Measurements from ENCODE around the gene RAP1GAP2. TPM values are rescaled to one million over a fixed set of nuclear protein-coding genes. Genes with fewer than 3 reads are reported as not detected.

RAP1GAP2 gene
- total RNA-seq (10 to 100 TPM; 35.1 to 62.1 (median 51.3) TPM), polyA plus RNA-seq (29.7 TPM)
- long read RNA-seq, donor 1, full-length matches to known transcripts, result 19 of 77 reads
- long read RNA-seq, donor 1, partial matches to known transcripts, result 19 of 77 reads
- long read RNA-seq, donor 1, other reads (novel, unspliced or antisense), result 39 of 77 reads
- long read RNA-seq, donor 2, full-length matches to known transcripts, result 23 of 37 reads
- long read RNA-seq, donor 2, partial matches to known transcripts, result 8 of 37 reads
- long read RNA-seq, donor 2, other reads (novel, unspliced or antisense), result 6 of 37 reads
- long read RNA-seq, donor 3, full-length matches to known transcripts, result 60 of 102 reads
- long read RNA-seq, donor 3, partial matches to known transcripts, result 40 of 102 reads
- long read RNA-seq, donor 3, other reads (novel, unspliced or antisense), result 2 of 102 reads
- long read RNA-seq, donor 4, full-length matches to known transcripts, result 8 of 14 reads
- long read RNA-seq, donor 4, partial matches to known transcripts, result 4 of 14 reads
- long read RNA-seq, donor 4, other reads (novel, unspliced or antisense), result 2 of 14 reads

DNA sequence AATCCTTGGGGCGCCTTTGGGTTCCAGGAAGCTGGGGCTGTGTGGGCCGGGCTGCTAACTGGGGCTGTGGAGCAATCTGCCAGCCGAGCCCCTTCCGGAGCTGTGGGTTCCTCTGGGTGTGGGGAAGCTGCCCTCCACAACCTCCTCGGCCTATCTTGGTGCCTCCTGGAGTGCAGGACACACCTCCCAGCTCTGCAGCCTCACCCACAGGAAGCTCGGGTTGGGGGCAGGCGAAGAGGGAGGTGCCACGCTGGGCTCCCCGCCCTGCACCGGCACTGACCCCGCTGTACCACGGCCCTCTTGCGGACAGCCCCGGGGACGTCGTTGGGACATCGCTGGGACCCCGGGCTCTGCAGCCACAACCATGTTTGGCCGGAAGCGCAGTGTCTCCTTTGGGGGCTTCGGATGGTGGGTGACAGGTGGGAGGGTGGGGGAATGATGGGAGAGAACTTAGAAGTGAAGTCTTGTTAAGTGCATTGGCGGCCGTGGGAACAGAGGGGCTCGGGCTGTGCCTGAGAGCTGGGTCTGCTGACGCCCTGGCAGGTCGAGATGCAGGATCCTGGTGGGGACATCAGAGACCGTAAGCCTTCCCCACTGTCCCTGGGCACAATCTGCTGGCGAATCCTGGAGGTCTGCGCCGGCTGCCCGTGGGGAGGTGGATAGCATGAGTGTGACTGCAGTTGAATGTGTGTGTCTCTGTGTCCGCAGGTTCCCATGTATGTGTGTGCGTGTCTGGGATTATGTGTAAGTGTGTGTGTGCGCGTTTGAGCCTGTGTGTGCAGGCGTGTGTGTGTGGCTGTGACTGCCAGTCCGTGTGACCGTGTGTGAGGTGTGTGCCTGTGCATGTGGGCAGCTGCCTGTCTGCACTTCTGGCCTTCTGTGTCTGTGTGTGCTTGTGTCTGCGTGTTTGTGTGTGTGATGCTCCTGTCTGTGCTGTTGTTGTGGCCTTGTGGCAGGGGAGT is at the start of gene RAP1GAP2:
RAP1GAP2 (plus strand) TSS at position 275 of the 962 bp plus-strand sequence; CDS start at position 365, 90 bp downstream.
- no peaks in the 10 kb centered on the region for H3K9me3 ChIP-seq (ENCODE audit: control insufficient read depth, low read length)
- ATAC-seq (peak; percentile 59 to 65), DNase-seq (peak; percentile 68 to 87 (median 84))
- H3K27ac ChIP-seq (ENCODE audit: low read length), result no peak within 1 kb of the TSS
- H3K27me3 ChIP-seq (ENCODE audit: control insufficient read depth, insufficient read depth), result no peaks in the 10 kb centered on the region
- 65% methylated on average over 39 of the region's 39 CpGs for WGBS
- intact Hi-C loops (cut with DNase I), result no loop called here
- no peak within 1 kb of the TSS for H3K4me3 ChIP-seq (ENCODE audit: low read length)
- H3K4me1 ChIP-seq (ENCODE audit: control insufficient read depth, insufficient read depth, low read length), result no peaks in the 10 kb centered on the region

DNA sequence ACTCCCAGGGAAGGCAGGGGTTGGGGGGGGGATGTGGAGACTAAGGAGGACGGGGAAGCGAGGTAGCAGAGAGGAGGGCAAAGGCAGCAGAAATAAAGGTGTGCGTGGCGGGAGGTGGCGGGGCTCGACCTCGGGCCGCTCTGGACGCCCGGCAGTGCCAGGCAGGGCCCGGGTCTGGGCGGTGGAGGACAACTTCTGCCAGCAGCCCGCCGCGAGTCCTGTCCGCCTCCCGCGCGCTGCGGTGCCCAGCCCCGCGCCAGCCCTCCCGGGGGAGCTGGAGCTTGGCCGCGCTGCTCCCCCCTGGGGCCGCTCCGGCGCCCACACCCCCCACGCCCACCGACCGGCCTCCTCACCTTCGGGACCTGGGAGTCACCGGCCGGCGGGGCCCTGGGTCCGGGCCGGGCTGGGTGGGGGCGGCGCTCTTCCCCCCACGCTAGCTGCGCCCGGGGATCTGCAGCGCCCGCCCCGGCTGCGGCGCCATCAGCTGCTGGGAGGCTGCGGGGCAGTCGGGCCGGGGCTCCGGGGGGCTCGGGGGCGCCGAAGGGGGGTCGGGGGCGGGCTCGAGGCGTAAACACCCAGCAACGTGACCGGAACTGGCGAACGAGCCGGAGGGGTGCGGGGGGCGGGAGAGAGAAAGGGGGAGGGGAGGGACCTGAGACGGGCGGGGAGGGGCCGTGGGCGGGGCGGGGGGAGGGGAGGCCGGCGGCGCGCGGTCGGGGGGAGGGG is 47.0 kb upstream of the RAP1GAP2 start, which contains the start of gene CCDC92B:
CCDC92B (minus strand) TSS at position 595 of the 726 bp plus-strand sequence. CDS start 14,507 bp downstream, outside the sequence.
- no peaks in the 10 kb centered on the region for H3K9me3 ChIP-seq (ENCODE audit: control insufficient read depth, low read length)
- no peaks in the 10 kb centered on the region for H3K4me1 ChIP-seq (ENCODE audit: control insufficient read depth, insufficient read depth, low read length)
- no peak within 1 kb of the TSS for H3K27ac ChIP-seq (ENCODE audit: low read length)
- ATAC-seq (no peak), DNase-seq (peak in 1 of 3 donors; percentile 51)
- intact Hi-C loops (cut with DNase I), result no loop called here
- 4% methylated on average over 76 of the region's 76 CpGs for WGBS
- H3K27me3 ChIP-seq (ENCODE audit: control insufficient read depth, insufficient read depth), result no peaks in the 10 kb centered on the region
- H3K4me3 ChIP-seq (ENCODE audit: low read length), result peak within 1 kb of the TSS; percentile 36

DNA sequence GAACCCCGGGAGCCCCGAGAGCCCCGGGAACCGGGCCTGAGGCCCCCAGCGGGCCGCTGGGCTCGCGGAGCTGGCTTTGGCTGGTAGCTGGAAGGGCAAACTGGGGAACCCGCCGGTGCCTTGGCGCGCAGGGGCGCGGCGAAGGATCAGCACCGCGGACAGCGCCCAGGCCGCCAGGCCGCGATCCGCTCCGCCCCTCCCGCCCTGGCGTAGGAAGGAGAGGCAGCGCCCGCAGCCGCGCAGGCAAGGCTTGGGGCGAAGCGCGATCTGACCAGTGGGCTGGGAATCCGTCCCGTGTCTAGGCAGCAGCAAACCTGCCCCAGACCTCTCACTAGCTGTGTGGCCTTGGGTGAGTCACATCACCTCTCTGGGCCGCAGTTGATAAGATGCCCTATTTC is 46.5 kb upstream of the RAP1GAP2 start:
- Histone ChIP-seq H3K9me3 (ENCODE audit: control insufficient read depth, low read length) (no peaks in the 10 kb centered on the region), H3K4me1 (ENCODE audit: control insufficient read depth, insufficient read depth, low read length) (no peaks in the 10 kb centered on the region), H3K4me3 (ENCODE audit: low read length) (peak overlapping the region; percentile 36), H3K27ac (ENCODE audit: low read length) (no peak overlapping the region), H3K27me3 (ENCODE audit: control insufficient read depth, insufficient read depth) (no peaks in the 10 kb centered on the region)
- DNase-seq (peak; percentile 69 to 90 (median 90)), ATAC-seq (peak; percentile 93 to 95)
- intact Hi-C loops (cut with DNase I), result no loop called here
- WGBS, result 1% methylated on average over 35 of the region's 35 CpGs

DNA sequence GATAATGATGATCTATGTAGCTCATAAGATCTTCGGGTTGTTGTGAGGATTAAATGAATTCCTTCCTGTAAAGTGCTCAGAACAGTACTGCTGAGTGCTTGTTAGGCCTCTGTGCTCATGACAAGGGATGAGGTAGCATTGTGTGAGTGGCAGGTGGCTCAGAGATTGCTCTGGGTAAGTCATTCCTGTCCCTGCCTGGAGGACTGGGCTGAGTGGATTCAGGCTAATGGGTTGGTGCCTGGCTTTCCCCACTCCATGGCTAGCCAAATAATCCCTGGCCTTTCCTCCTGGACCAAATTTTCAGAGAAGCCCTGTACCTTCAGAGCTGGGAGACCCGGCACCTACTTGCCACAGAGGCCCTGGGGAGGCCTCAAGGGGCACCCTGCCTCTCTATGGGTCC is 45.5 kb upstream of the RAP1GAP2 start:
- H3K9me3 ChIP-seq (ENCODE audit: control insufficient read depth, low read length), result no peaks in the 10 kb centered on the region
- intact Hi-C loops (cut with DNase I), result no loop called here
- H3K4me1 ChIP-seq (ENCODE audit: control insufficient read depth, insufficient read depth, low read length), result no peaks in the 10 kb centered on the region
- 88% methylated on average over 2 of the region's 2 CpGs for WGBS
- ATAC-seq, result no peak
- no peak for DNase-seq
- no peaks in the 10 kb centered on the region for H3K27me3 ChIP-seq (ENCODE audit: control insufficient read depth, insufficient read depth)
- no peak overlapping the region for H3K27ac ChIP-seq (ENCODE audit: low read length)
- H3K4me3 ChIP-seq (ENCODE audit: low read length), result no peak overlapping the region

DNA sequence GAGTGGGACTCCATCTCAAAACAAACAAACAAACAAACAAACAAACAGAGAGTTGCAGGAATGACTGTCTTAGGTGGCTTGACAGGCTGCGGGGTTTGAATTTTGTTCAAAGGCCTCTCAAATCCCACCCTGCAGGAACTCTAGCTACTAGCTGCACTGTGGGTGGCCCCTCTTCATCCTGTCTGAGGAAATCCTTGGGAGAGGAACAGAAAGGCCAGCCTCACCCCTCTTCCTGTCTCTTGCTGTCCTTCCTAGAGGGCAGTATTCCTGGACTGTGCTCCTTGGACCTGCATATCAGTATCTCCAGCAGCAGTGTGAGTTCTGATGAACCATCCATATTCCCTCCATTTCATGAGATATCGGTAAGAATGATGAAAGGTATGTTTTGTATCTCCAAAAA is 44.7 kb upstream of the RAP1GAP2 start:
- Histone ChIP-seq H3K9me3 (ENCODE audit: control insufficient read depth, low read length) (no peaks in the 10 kb centered on the region), H3K4me1 (ENCODE audit: control insufficient read depth, insufficient read depth, low read length) (no peaks in the 10 kb centered on the region), H3K27me3 (ENCODE audit: control insufficient read depth, insufficient read depth) (no peaks in the 10 kb centered on the region), H3K27ac (ENCODE audit: low read length) (no peak overlapping the region), H3K4me3 (ENCODE audit: low read length) (no peak overlapping the region)
- ATAC-seq (no peak), DNase-seq (no peak)
- intact Hi-C loops (cut with DNase I), result no loop called here
- 63% methylated on average over 2 of the region's 2 CpGs for WGBS

DNA sequence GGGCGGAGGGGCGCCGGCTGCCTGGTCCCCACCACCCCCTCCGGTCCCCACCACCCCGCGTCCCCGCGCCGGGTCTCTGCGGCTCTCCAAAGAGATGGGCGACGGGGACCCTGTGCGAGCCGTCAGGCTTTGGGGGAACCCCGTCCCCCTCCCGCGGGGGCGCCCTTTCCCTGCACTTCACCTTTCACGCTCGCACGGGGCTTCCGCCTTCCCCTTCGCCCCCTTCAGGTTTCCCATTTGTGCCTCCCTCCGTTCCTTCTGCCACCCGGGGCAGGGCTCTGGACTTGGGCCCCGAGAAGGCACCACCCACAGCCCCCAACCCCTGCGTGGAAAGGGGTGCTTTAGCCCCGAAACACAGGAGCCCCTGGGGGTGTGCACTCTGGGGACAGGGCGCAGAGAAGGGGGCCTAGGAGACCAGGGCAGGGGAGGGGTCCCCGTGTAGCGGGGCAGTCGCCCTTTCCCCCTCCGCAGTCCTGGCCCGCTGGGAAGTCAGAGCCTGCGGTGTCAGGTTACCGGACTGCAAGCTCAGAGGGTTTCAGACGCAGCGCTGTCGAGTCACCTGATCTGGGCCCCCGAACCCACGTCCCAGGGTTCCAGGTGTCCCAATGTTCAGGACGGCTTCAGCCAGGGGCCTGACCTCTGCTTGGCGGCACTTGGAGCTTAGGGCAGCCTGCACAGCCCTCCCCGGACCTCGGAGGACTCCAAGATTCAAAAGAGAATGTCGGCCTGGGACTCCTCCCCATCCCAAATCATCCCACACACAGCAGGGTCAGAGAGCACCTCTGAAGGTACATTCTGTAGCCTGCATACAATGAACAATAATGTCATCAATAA is 40.1 kb upstream of the RAP1GAP2 start:
- intact Hi-C loops (cut with DNase I), result no loop called here
- Histone ChIP-seq H3K27ac (ENCODE audit: low read length) (no peak overlapping the region), H3K9me3 (ENCODE audit: control insufficient read depth, low read length) (no peaks in the 10 kb centered on the region), H3K27me3 (ENCODE audit: control insufficient read depth, insufficient read depth) (no peaks in the 10 kb centered on the region), H3K4me3 (ENCODE audit: low read length) (peak overlapping the region; percentile 45), H3K4me1 (ENCODE audit: control insufficient read depth, insufficient read depth, low read length) (no peaks in the 10 kb centered on the region)
- DNase-seq, result peak in 1 of 3 donors; percentile 64
- WGBS, result 1% methylated on average over 46 of the region's 46 CpGs
- peak; percentile 49 to 59 for ATAC-seq

DNA sequence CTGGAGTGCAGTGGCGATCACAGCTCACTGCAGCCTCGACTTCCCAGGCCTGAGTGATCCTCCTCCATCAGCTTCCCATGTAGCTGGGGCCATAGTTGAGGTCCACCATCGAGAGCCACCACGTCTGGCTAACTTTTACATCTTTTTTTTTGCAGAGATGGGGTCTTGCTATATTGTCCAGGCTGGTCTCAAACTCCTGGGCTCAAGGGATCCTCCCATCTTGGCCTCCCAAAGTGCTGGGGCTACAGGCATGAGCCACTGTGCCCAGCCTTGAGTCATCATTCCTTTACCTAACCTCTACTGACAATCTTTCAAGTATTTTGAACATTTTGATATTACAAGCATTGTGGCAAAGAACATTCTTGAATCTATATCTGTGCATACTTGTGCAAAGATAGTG is 37.4 kb upstream of the RAP1GAP2 start:
- no peak for ATAC-seq
- intact Hi-C loops (cut with DNase I), result no loop called here
- H3K4me3 ChIP-seq (ENCODE audit: low read length), result no peak overlapping the region
- 75% methylated on average over 4 of the region's 4 CpGs for WGBS
- H3K27ac ChIP-seq (ENCODE audit: low read length), result no peak overlapping the region
- no peak for DNase-seq
- no peaks in the 10 kb centered on the region for H3K4me1 ChIP-seq (ENCODE audit: control insufficient read depth, insufficient read depth, low read length)
- no peaks in the 10 kb centered on the region for H3K9me3 ChIP-seq (ENCODE audit: control insufficient read depth, low read length)
- H3K27me3 ChIP-seq (ENCODE audit: control insufficient read depth, insufficient read depth), result no peaks in the 10 kb centered on the region

DNA sequence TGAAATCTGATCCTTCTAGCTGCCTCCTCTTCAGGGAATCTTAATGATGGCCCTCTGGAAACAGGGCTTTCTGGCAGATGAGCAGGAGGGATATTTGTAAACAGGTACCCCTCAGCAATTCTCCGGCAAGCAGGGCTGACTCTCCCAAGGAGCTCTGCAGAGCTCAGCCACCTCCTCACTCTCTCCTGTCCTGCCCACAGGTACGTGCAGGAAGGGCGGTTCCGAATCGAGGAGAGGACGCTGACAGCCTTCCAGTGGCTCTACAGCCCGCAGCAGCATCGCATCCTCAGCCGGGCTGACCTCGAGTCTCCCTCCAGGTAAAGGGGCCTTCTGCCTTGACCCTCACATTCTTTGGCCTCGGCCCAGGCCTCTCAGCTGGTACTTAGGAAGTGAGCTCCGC is 26.1 kb upstream of the RAP1GAP2 start:
- Histone ChIP-seq H3K4me3 (ENCODE audit: low read length) (no peak overlapping the region), H3K27me3 (ENCODE audit: control insufficient read depth, insufficient read depth) (no peaks in the 10 kb centered on the region), H3K9me3 (ENCODE audit: control insufficient read depth, low read length) (no peaks in the 10 kb centered on the region), H3K4me1 (ENCODE audit: control insufficient read depth, insufficient read depth, low read length) (no peaks in the 10 kb centered on the region), H3K27ac (ENCODE audit: low read length) (no peak overlapping the region)
- WGBS, result 63% methylated on average over 12 of the region's 12 CpGs
- DNase-seq, result no peak
- ATAC-seq, result no peak
- intact Hi-C loops (cut with DNase I), result no loop called here

DNA sequence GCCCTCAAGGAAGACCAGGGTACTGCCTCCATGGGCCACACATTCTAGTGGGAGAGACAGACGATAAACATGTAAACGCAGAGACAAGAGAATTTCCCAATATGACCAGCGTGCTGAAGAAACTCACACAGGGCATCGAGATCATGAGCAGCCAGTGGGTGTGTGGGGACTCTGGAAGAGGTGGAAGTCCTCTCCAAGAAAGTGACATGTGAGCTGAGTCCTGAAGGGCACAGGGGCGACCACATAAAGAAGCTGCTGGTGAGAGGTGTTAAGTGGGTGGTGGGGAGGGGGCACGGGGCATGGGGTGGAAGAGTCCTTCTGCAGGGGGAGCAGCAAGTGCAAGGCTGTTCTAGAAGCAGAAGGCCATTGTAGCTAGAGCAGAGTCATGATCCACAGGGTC is 21.0 kb upstream of the RAP1GAP2 start:
- 67% methylated on average over 6 of the region's 6 CpGs for WGBS
- ATAC-seq, result no peak
- intact Hi-C loops (cut with DNase I), result no loop called here
- H3K4me1 ChIP-seq (ENCODE audit: control insufficient read depth, insufficient read depth, low read length), result no peaks in the 10 kb centered on the region
- no peak overlapping the region for H3K27ac ChIP-seq (ENCODE audit: low read length)
- DNase-seq, result no peak
- no peak overlapping the region for H3K4me3 ChIP-seq (ENCODE audit: low read length)
- no peaks in the 10 kb centered on the region for H3K9me3 ChIP-seq (ENCODE audit: control insufficient read depth, low read length)
- no peaks in the 10 kb centered on the region for H3K27me3 ChIP-seq (ENCODE audit: control insufficient read depth, insufficient read depth)
